Panc1 (cell line): ENCODE measurements around the gene RUFY2. TPM values are rescaled to one million over a fixed set of nuclear protein-coding genes. Genes with fewer than 3 reads are reported as not detected.

Source experiments
- ATAC-seq: fragments of 200-7000 bp; cut with Tn5 transposase; 2 replicates; pipeline ENCODE4 v1.9.1; 2020; ENCODE audit warnings: mild to moderate bottlenecking, moderate library complexity
- BruUV-seq: library from RNA; stranded (reverse); fragments of 400-500 nt; replicated peaks from 2 replicates; lab custom pipeline; 2021; lab: Mats Ljungman, UMichigan
- CTCF ChIA-PET: fragments of 300-600 bp; sonication (Branson Sonifier 250); formaldehyde crosslinking; loops from one replicate; lab custom pipeline; 2022; ENCODE audit warnings: antibody characterized with exemption; lab: Charles Lee
- POLR2A ChIA-PET: fragments of 300-600 bp; sonication (Branson Sonifier 250); formaldehyde crosslinking; loops from one replicate; lab custom pipeline; 2022; ENCODE audit warnings: antibody characterized with exemption; lab: Charles Lee
- DNase-seq: peaks from one replicate; pipeline ENCODE4 v3.0.0-alpha.2; 2010; ENCODE audit warnings: low read depth, low spot score
- H3K27ac ChIP-seq: 2 replicates; pipeline ENCODE4 v1.5.1; 2011; ENCODE audit warnings: mild to moderate bottlenecking, low read length, inconsistent platforms
- H3K27me3 ChIP-seq: fragments of 200-500 bp; sonication (Bioruptor generic); 2 replicates; pipeline ENCODE4 v1.6.0; 2014; ENCODE audit warnings: low read length, inconsistent platforms; ENCODE audit not compliant: control insufficient read depth, insufficient read depth
- H3K36me3 ChIP-seq: fragments of 200-500 bp; sonication (Bioruptor generic); 2 replicates; pipeline ENCODE4 v1.5.1; 2014; ENCODE audit warnings: inconsistent platforms, mild to moderate bottlenecking, low read length, moderate library complexity; ENCODE audit not compliant: control insufficient read depth, insufficient read depth
- H3K4me1 ChIP-seq: 2 replicates; pipeline ENCODE4 v1.5.1; 2011; ENCODE audit warnings: inconsistent platforms, mild to moderate bottlenecking, low read length, moderate library complexity; ENCODE audit not compliant: control insufficient read depth, insufficient read depth
- H3K4me3 ChIP-seq, 2 experiments: 2 replicates each; pipeline ENCODE4 v1.5.1; 2011 to 2012; ENCODE audit warnings: low read depth in 2 of 2, low read length in 2 of 2, mild to moderate bottlenecking in 2 of 2, inconsistent platforms in 1 of 2, moderate library complexity in 1 of 2
- H3K9me3 ChIP-seq: fragments of 200-500 bp; sonication (Bioruptor generic); 2 replicates; pipeline ENCODE4 v1.5.1; 2014; ENCODE audit warnings: low read depth, mild to moderate bottlenecking, inconsistent platforms, low read length, moderate library complexity; ENCODE audit not compliant: control insufficient read depth, insufficient read depth
- CTCF ChIP-seq: fragments of 450-650 bp; IDR thresholded peaks from 2 replicates; pipeline ENCODE4 v1.5.1; 2017; ENCODE audit warnings: mild to moderate bottlenecking
- POLR2AphosphoS5 ChIP-seq: IDR thresholded peaks from 2 replicates; pipeline ENCODE4 v1.6.1; 2012; ENCODE audit warnings: mild to moderate bottlenecking, low read depth, low read length, moderate library complexity
- REST ChIP-seq, 2 experiments: IDR thresholded peaks; 2 replicates each; pipeline ENCODE4 v1.6.1; 2011 to 2012; ENCODE audit warnings: low read depth in 2 of 2, control low read depth in 1 of 2, low read length in 1 of 2, mild to moderate bottlenecking in 1 of 2, moderate library complexity in 1 of 2; ENCODE audit not compliant: insufficient read depth in 1 of 2
- SIN3A ChIP-seq: IDR thresholded peaks from 2 replicates; pipeline ENCODE4 v1.6.1; 2012; ENCODE audit warnings: low read depth, mild to moderate bottlenecking, low read length, moderate library complexity, borderline replicate concordance; ENCODE audit not compliant: insufficient read depth
- TCF7L2 ChIP-seq: IDR thresholded peaks from 2 replicates; pipeline ENCODE4 v1.6.1; 2011; ENCODE audit warnings: mild to moderate bottlenecking, low read depth, low read length, inconsistent platforms
- in situ Hi-C: cut with HindIII; loops from 2 replicates; pipeline ENCODE4 v1.10.0; 2016; ENCODE audit warnings: low sequenced_read_pairs, low pct_unique_long_range_greater_than_20kb
- intact Hi-C: fragments of 100-400 bp; cut with micrococcal nuclease; formaldehyde crosslinking; loops from one replicate; pipeline ENCODE4 v1.10.0; 2022; ENCODE audit not compliant: unreplicated experiment
- total RNA-seq: library from RNA; stranded (reverse); gene quantifications from one replicate; pipeline ENCODE4 v1.2.1, GENCODE V29; 2021; ENCODE audit not compliant: unreplicated experiment

The RUFY2 gene
- total RNA-seq, 1 experiment from 2014 or later, result 25.1 TPM

GRCh38 chr10:68364101-68364886 is 42.8 kb downstream of the RUFY2 start:
- peaks cover 11% of the 10 kb centered on the region for H3K36me3 ChIP-seq
- no peak for ATAC-seq

GRCh38 chr10:68362590-68362989 is 44.5 kb downstream of the RUFY2 start:
- POLR2A ChIA-PET, result interaction anchor here (0.5 kb wide), 1 partner anchor 20 kb away, joined by 3 read pairs; no protein-coding TSS in a partner anchor
- TF ChIP-seq POLR2AphosphoS5 (no peak), CTCF (no peak), REST (IDR thresholded peaks at IDR 0.05; ENCODE audit: insufficient read depth in 1 of 2, low read depth in 2 of 2, low read length in 1 of 2) (no peak), TCF7L2 (no peak)

More at GRCh38 chr10:68364101-68364886, 42.8 kb downstream of the RUFY2 start:
- Histone ChIP-seq H3K9me3 (no peaks in the 10 kb centered on the region), H3K4me1 (no peaks in the 10 kb centered on the region), H3K27me3 (no peaks in the 10 kb centered on the region), H3K4me3 (no peak overlapping the region), H3K27ac (no peak overlapping the region)
- DNase-seq, result no peak
- intact Hi-C loops, result no loop called here
- no TSS peak for BruUV-seq
- CTCF ChIA-PET, result no interaction called here
- TF ChIP-seq CTCF (no peak), TCF7L2 (no peak), REST (IDR thresholded peaks at IDR 0.05; ENCODE audit: insufficient read depth in 1 of 2, low read depth in 2 of 2, low read length in 1 of 2) (no peak), SIN3A (no peak), POLR2AphosphoS5 (no peak)
- POLR2A ChIA-PET, result interaction anchor here (0.6 kb wide), 1 partner anchor 15 kb away, joined by 5 read pairs; no protein-coding TSS in a partner anchor
- in situ Hi-C loops, result no loop called here

More at GRCh38 chr10:68362590-68362989, 44.5 kb downstream of the RUFY2 start:
- no peak for ATAC-seq
- in situ Hi-C loops, result no loop called here
- Histone ChIP-seq H3K27ac (no peak overlapping the region), H3K27me3 (no peaks in the 10 kb centered on the region), H3K4me3 (no peak overlapping the region), H3K9me3 (no peaks in the 10 kb centered on the region), H3K4me1 (no peaks in the 10 kb centered on the region), H3K36me3 (peaks cover 11% of the 10 kb centered on the region)
- no TSS peak for BruUV-seq
- intact Hi-C loops, result no loop called here
- no peak for DNase-seq
- CTCF ChIA-PET, result interaction anchor here (0.6 kb wide), 1 partner anchor 14 kb away, joined by 4 read pairs; no protein-coding TSS in a partner anchor
